Calu3 (cell line): ENCODE results near the gene PCGF2. TPM values are rescaled to one million over a fixed set of nuclear protein-coding genes. Genes with fewer than 3 reads are reported as not detected.

Source experiments
- BruUV-seq: library from RNA; stranded (reverse); fragments of 400-500 nt; replicated peaks from 2 replicates; lab custom pipeline; 2021; lab: Mats Ljungman, UMichigan
- CTCF ChIA-PET: fragments of 300-600 bp; sonication (Branson Sonifier 250); formaldehyde crosslinking; loops from one replicate; lab custom pipeline; 2022; ENCODE audit warnings: antibody characterized with exemption; lab: Charles Lee
- DNase-seq: peaks from one replicate; pipeline ENCODE4 v3.0.0; 2022
- H3K27ac Mint-ChIP-seq: one replicate; pipeline ENCODE4 v1.8.0; 2022; ENCODE audit warnings: mixed read lengths; ENCODE audit not compliant: unreplicated experiment
- H3K27me3 Mint-ChIP-seq: one replicate; pipeline ENCODE4 v1.8.0; 2022; ENCODE audit warnings: mixed read lengths; ENCODE audit not compliant: unreplicated experiment
- H3K36me3 Mint-ChIP-seq: one replicate; pipeline ENCODE4 v1.8.0; 2022; ENCODE audit warnings: mild to moderate bottlenecking, moderate library complexity, mixed read lengths; ENCODE audit not compliant: insufficient read depth, unreplicated experiment
- H3K4me1 Mint-ChIP-seq: one replicate; pipeline ENCODE4 v1.8.0; 2022; ENCODE audit warnings: mild to moderate bottlenecking, low read depth, mixed read lengths; ENCODE audit not compliant: unreplicated experiment
- H3K4me3 Mint-ChIP-seq: one replicate; pipeline ENCODE4 v1.8.0; 2022; ENCODE audit warnings: mild to moderate bottlenecking, low read depth, moderate library complexity, mixed read lengths; ENCODE audit not compliant: unreplicated experiment
- H3K9me3 Mint-ChIP-seq: one replicate; pipeline ENCODE4 v1.8.0; 2022; ENCODE audit warnings: low read depth, mixed read lengths; ENCODE audit not compliant: unreplicated experiment
- intact Hi-C: fragments of 100-400 bp; cut with micrococcal nuclease; formaldehyde crosslinking; loops from one replicate; pipeline ENCODE4 v1.10.0; 2022; ENCODE audit not compliant: unreplicated experiment
- total RNA-seq: library from RNA; stranded (reverse); gene quantifications from 2 replicates; pipeline ENCODE4 v1.2.3, GENCODE V29; 2022
- TF ChIP-seq, protein P1 (sequence below): fragments of 200-600 bp; IDR thresholded peaks from one replicate; pipeline ENCODE4 v1.8.0; 2022; ENCODE audit warnings: antibody characterized with exemption; ENCODE audit not compliant: unreplicated experiment

The PCGF2 gene
- total RNA-seq, 1 experiment from 2014 or later, result 205 TPM

DNA sequence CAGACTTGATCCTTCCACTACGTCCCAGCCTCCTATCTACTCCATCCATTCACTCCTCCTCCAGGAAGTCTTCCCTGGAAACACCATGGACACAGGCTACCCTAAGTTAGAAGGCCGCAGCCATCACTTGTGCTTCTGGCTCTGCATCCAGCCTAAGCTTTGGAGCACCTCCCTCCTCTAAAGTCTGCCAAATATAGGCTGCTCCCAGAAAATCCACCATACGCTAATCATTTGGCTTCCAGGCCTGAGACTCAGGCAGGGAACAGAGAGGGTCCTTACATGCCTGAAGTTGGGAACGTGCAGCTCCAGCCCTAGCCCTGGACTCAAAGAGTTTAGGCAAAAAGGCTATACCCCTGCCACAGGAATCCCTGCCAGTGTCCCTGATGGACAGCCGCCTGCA is 6.7 kb downstream of the PCGF2 start:
- DNase-seq, result no peak
- no peaks in the 10 kb centered on the region for H3K9me3 Mint-ChIP-seq
- BruUV-seq, result no TSS peak
- H3K27ac Mint-ChIP-seq, result no peak overlapping the region
- intact Hi-C loops, result no loop called here
- peaks cover 47% of the 10 kb centered on the region for H3K4me1 Mint-ChIP-seq
- CTCF ChIA-PET, result no interaction called here
- TF ChIP-seq, protein P1, sequence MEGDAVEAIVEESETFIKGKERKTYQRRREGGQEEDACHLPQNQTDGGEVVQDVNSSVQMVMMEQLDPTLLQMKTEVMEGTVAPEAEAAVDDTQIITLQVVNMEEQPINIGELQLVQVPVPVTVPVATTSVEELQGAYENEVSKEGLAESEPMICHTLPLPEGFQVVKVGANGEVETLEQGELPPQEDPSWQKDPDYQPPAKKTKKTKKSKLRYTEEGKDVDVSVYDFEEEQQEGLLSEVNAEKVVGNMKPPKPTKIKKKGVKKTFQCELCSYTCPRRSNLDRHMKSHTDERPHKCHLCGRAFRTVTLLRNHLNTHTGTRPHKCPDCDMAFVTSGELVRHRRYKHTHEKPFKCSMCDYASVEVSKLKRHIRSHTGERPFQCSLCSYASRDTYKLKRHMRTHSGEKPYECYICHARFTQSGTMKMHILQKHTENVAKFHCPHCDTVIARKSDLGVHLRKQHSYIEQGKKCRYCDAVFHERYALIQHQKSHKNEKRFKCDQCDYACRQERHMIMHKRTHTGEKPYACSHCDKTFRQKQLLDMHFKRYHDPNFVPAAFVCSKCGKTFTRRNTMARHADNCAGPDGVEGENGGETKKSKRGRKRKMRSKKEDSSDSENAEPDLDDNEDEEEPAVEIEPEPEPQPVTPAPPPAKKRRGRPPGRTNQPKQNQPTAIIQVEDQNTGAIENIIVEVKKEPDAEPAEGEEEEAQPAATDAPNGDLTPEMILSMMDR, result no peak
- H3K36me3 Mint-ChIP-seq, result peaks cover 99% of the 10 kb centered on the region
- H3K27me3 Mint-ChIP-seq, result no peaks in the 10 kb centered on the region
- H3K4me3 Mint-ChIP-seq, result no peak overlapping the region

GRCh38 chr17:38740806-38741205 is 7.3 kb downstream of the PCGF2 start:
- intact Hi-C loops, result no loop called here
- H3K36me3 Mint-ChIP-seq, result peaks cover 99% of the 10 kb centered on the region
- H3K27ac Mint-ChIP-seq, result no peak overlapping the region

GRCh38 chr17:38740044-38740443 is 8.1 kb downstream of the PCGF2 start:
- no TSS peak for BruUV-seq

More at GRCh38 chr17:38740806-38741205, 7.3 kb downstream of the PCGF2 start:
- TF ChIP-seq, protein P1, result no peak
- DNase-seq, result no peak
- CTCF ChIA-PET, result no interaction called here
- BruUV-seq, result no TSS peak
- peaks cover 40% of the 10 kb centered on the region for H3K4me1 Mint-ChIP-seq
- H3K4me3 Mint-ChIP-seq, result no peak overlapping the region
- no peaks in the 10 kb centered on the region for H3K27me3 Mint-ChIP-seq
- H3K9me3 Mint-ChIP-seq, result no peaks in the 10 kb centered on the region

DNA sequence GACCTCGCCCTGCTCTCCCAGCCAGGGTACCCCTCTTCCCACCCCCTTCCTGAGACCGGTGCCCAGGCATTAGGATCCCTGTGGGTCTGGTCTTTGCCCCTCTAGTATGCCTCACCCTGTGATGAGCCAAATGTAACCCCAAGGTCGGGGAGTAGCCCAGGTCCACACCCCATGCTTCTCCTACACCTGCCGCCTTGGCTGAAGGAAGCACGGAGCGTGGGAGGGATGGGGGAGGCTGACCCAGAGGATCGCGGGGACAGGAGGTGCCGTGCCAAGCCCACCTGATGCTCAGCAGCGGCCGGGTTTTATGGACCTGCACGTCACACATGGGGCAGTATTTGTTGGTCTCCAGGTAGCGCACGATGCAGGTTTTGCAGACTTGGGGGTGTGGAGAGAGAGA is 8.8 kb downstream of the PCGF2 start:
- no TSS peak for BruUV-seq

More at GRCh38 chr17:38740044-38740443, 8.1 kb downstream of the PCGF2 start:
- CTCF ChIA-PET, result no interaction called here
- H3K9me3 Mint-ChIP-seq, result no peaks in the 10 kb centered on the region
- no peaks in the 10 kb centered on the region for H3K27me3 Mint-ChIP-seq
- TF ChIP-seq, protein P1, result no peak
- no peak for DNase-seq
- H3K4me3 Mint-ChIP-seq, result no peak overlapping the region
- peaks cover 42% of the 10 kb centered on the region for H3K4me1 Mint-ChIP-seq
- H3K36me3 Mint-ChIP-seq, result peaks cover 99% of the 10 kb centered on the region
- no peak overlapping the region for H3K27ac Mint-ChIP-seq
- intact Hi-C loops, result no loop called here

More for the DNA sequence above, 8.8 kb downstream of the PCGF2 start:
- Mint-ChIP-seq H3K27me3 (no peaks in the 10 kb centered on the region), H3K36me3 (peaks cover 99% of the 10 kb centered on the region), H3K4me1 (peaks cover 42% of the 10 kb centered on the region), H3K27ac (no peak overlapping the region), H3K4me3 (no peak overlapping the region), H3K9me3 (no peaks in the 10 kb centered on the region)
- TF ChIP-seq, protein P1, result no peak
- DNase-seq, result no peak
- CTCF ChIA-PET, result interaction anchor here (0.5 kb wide), 1 partner anchor 13 kb away, joined by 6 read pairs; no protein-coding TSS in a partner anchor
- intact Hi-C loops, result no loop called here
